ENCODE results near the gene RBBP9. TPM values are rescaled to one million over a fixed set of nuclear protein-coding genes. Genes with fewer than 3 reads are reported as not detected.
"Not testable (repeated sequence)": the region's sequence is repeated elsewhere in the genome, so short reads cannot be mapped to it uniquely, and the experiment has no call there.

Gene RBBP9
- 11.9 TPM for polyA plus RNA-seq

DNA sequence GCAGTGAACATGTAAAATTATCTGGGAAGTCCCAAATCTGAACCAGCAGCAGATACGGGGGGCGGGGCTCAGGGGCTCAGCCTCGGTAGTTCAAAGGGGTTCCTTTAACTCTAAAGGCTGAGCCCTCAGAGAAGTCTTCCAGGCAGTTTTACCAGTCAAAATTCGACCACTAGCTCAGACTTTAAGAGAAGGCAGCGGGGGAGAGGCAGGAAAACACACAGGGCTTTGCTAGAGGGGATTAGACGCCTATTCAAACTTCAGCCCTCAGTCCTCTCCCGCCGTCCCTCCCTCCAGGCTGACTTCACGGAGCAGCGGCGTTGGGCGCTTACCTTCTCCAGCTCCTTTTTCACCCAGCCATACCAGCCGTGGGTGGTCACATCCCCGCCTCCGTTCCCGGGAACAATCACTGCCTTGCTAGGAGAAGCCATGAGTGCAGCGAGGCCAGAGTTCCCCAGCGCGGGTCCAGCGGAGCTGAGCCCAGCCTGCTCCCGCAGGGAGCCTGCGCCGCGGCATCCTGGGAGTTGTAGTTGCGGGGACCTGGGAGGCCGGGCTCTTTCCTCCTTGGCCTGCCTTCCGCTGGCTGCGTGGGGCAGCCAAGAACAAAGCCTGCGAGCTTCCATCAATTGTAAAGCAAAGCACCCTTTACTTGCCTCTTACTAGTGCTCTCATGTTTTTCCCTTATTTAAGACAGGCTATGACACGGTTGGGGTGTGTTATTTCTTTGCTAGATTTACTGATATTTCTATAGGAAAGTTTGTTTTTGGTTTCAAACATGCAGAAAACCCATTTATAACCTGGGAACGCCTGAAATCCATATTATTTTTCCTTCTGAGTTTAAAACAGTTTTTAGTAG, at the start of gene RBBP9:
Gene RBBP9 (minus strand): TSS at position 486 of the 853 bp plus-strand sequence. CDS start 58 bp downstream, at position 428.
- peaks cover 10% of the 10 kb centered on the region for H3K36me3 Mint-ChIP-seq
- peak within 1 kb of the TSS; percentile 26 to 98 (median 90) for H3K27ac Mint-ChIP-seq
- no peaks in the 10 kb centered on the region for H3K27me3 Mint-ChIP-seq
- peak within 1 kb of the TSS; percentile 95 to 99 (median 97) for H3K4me3 Mint-ChIP-seq
- no peaks in the 10 kb centered on the region for H3K9me3 Mint-ChIP-seq
- H3K4me1 Mint-ChIP-seq, result peaks cover 11 to 20% (median 14%) of the 10 kb centered on the region in 3 donors

DNA sequence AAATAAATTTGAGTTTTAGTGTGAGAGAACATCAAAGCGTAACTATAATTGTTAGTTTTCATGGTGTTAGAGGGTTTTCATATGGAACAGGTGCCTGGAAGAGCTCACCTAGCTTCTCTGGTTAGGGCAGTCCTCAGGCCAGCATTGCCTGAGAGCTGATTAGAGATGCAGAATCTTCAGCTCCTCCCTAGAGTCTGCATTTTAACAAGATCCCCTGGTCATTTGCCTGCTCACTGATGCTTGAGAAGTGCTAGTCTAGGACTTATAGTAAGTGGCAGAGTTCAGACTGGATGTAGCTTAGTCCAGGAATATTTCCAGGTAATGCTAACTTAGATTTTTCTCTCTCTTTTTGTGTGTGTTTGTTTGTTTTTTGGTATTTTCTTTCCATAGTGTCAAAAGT, 48.5 kb upstream of the RBBP9 start:
- Mint-ChIP-seq H3K27ac (peak overlapping the region in 2 of 3 donors; percentile 53 to 88), H3K36me3 (peaks cover 2% of the 10 kb centered on the region), H3K27me3 (no peaks in the 10 kb centered on the region), H3K9me3 (no peaks in the 10 kb centered on the region), H3K4me3 (no peak overlapping the region), H3K4me1 (no peaks in the 10 kb centered on the region)

GRCh38 chr20:18543932-18544331, 46.9 kb upstream of the RBBP9 start:
- H3K4me3 Mint-ChIP-seq, result no peak overlapping the region
- peaks cover 7% of the 10 kb centered on the region for H3K36me3 Mint-ChIP-seq
- H3K27me3 Mint-ChIP-seq, result no peaks in the 10 kb centered on the region
- H3K9me3 Mint-ChIP-seq, result no peaks in the 10 kb centered on the region
- H3K27ac Mint-ChIP-seq, result peak overlapping the region in 1 of 3 donors; percentile 7
- H3K4me1 Mint-ChIP-seq, result peaks cover 0 to 3% (median 0%) of the 10 kb centered on the region in 3 donors

- Mint-ChIP-seq H3K4me3 (no peak overlapping the region), H3K27me3 (no peaks in the 10 kb centered on the region), H3K4me1 (peaks cover 0 to 3% (median 0%) of the 10 kb centered on the region in 3 donors), H3K27ac (peak overlapping the region in 1 of 3 donors; percentile 71), H3K9me3 (no peaks in the 10 kb centered on the region), H3K36me3 (peaks cover 5% of the 10 kb centered on the region)
Measured at GRCh38 chr20:18543216-18543615, 46.2 kb upstream of the RBBP9 start.

DNA sequence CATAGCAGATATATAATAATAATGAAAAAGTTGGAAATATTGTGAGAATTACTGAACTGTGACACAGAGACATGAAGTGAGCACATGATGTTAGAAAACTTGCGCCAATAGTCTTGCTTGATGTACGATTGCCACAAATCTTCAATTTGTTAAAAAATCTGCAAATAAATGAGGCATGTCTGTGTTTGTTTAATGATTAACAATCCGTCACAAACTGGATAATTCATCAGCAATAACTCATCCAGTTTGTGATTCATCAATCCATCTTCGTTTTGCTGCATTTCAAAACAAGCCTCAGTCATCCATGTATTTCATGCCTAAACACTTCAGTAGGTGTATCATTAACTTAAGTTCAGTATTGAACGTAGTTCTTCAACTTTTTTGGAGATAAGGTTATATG, 44.7 kb upstream of the RBBP9 start:
- no peaks in the 10 kb centered on the region for H3K27me3 Mint-ChIP-seq
- no peak overlapping the region for H3K4me3 Mint-ChIP-seq
- H3K4me1 Mint-ChIP-seq, result peaks cover 0 to 3% (median 0%) of the 10 kb centered on the region in 3 donors
- H3K27ac Mint-ChIP-seq, result no peak overlapping the region
- H3K36me3 Mint-ChIP-seq, result peaks cover 8% of the 10 kb centered on the region
- peaks cover 0 to 2% (median 0%) of the 10 kb centered on the region in 3 donors for H3K9me3 Mint-ChIP-seq

DNA sequence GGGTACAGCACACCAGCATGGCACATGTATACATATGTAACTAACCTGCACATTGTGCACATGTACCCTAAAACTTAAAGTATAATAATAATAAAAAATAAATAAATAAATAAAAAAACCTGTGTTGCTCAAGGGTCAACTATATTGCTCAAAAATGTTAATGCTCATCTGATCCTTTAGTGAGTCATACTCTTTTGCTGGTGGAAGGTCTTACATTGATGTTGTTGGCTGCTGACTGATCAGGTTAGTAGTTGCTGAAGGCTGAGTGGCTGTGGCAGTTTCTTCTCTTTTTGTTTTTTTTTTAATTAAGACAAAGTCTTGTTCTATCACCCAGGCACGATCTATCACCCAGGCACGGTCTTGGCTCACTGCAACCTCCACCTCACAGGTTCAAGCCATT, 40.6 kb upstream of the RBBP9 start:
- H3K9me3 Mint-ChIP-seq, result peaks cover 0 to 3% (median 0%) of the 10 kb centered on the region in 3 donors
- H3K27me3 Mint-ChIP-seq, result no peaks in the 10 kb centered on the region
- H3K4me1 Mint-ChIP-seq, result peaks cover 0 to 3% (median 0%) of the 10 kb centered on the region in 3 donors
- H3K27ac Mint-ChIP-seq, result peak overlapping the region in 1 of 3 donors; percentile 33
- no peak overlapping the region for H3K4me3 Mint-ChIP-seq
- H3K36me3 Mint-ChIP-seq, result peaks cover 15% of the 10 kb centered on the region

GRCh38 chr20:18533978-18534644, 37.1 kb upstream of the RBBP9 start:
- no peaks in the 10 kb centered on the region for H3K27me3 Mint-ChIP-seq
- H3K9me3 Mint-ChIP-seq, result peaks cover 0 to 3% (median 0%) of the 10 kb centered on the region in 3 donors
- H3K36me3 Mint-ChIP-seq, result peaks cover 12% of the 10 kb centered on the region
- H3K27ac Mint-ChIP-seq, result no peak overlapping the region
- H3K4me3 Mint-ChIP-seq, result no peak overlapping the region
- H3K4me1 Mint-ChIP-seq, result no peaks in the 10 kb centered on the region

GRCh38 chr20:18533491-18533890, 36.5 kb upstream of the RBBP9 start:
- Mint-ChIP-seq H3K4me3 (no peak overlapping the region), H3K27ac (no peak overlapping the region), H3K36me3 (peaks cover 15% of the 10 kb centered on the region), H3K27me3 (no peaks in the 10 kb centered on the region), H3K9me3 (peaks cover 0 to 3% (median 0%) of the 10 kb centered on the region in 3 donors), H3K4me1 (no peaks in the 10 kb centered on the region)

DNA sequence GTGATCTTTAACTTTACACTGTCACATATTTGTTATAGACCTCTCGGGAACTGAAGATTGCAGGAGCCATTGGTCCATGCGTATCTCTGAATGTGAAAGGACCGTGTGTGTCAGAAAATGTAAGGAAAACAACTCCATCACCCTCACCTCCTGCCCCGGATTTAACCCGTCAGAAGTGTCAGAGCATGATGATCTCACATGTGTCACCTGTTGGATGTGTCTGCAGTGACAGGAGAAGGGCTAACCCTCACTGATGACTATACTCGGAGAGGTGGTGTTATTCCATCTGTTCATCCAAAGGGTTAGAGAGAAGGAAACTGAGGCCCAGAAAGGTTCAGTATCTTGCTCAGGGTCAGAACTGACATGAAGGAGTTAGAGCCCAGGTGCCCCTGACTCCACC, 35.6 kb upstream of the RBBP9 start:
- no peak overlapping the region for H3K27ac Mint-ChIP-seq
- H3K4me1 Mint-ChIP-seq, result no peaks in the 10 kb centered on the region
- H3K9me3 Mint-ChIP-seq, result peaks cover 0 to 3% (median 0%) of the 10 kb centered on the region in 3 donors
- peaks cover 14% of the 10 kb centered on the region for H3K36me3 Mint-ChIP-seq
- H3K27me3 Mint-ChIP-seq, result no peaks in the 10 kb centered on the region
- no peak overlapping the region for H3K4me3 Mint-ChIP-seq

GRCh38 chr20:18529041-18529440, 32.0 kb upstream of the RBBP9 start:
- peaks cover 9% of the 10 kb centered on the region for H3K36me3 Mint-ChIP-seq
- no peaks in the 10 kb centered on the region for H3K27me3 Mint-ChIP-seq
- no peak overlapping the region for H3K4me3 Mint-ChIP-seq
- no peaks in the 10 kb centered on the region for H3K9me3 Mint-ChIP-seq
- H3K27ac Mint-ChIP-seq, result peak overlapping the region in 1 of 3 donors; percentile 77
- H3K4me1 Mint-ChIP-seq, result no peaks in the 10 kb centered on the region

DNA sequence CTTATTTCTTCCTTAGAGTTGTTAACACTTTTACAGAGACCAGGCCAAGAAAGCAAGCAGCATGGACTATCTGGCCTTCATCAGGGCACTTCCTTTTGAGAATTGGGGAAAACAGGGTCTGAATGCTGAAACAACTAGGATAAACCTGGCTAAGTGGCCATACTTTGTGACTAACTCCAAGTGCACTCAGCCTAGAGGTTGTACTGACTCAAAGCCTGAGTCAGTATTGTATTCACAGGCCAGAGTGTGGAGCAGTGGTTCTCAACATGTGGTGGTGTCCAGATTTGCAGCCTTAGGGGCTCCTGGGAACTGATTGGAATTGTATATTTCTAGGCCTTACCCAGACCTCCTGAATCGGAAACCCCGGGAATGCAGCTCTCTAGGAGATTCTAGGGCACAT, 30.8 kb upstream of the RBBP9 start:
- Mint-ChIP-seq H3K36me3 (peaks cover 9% of the 10 kb centered on the region), H3K27me3 (no peaks in the 10 kb centered on the region), H3K4me1 (no peaks in the 10 kb centered on the region), H3K27ac (no peak overlapping the region), H3K4me3 (no peak overlapping the region), H3K9me3 (no peaks in the 10 kb centered on the region)

DNA sequence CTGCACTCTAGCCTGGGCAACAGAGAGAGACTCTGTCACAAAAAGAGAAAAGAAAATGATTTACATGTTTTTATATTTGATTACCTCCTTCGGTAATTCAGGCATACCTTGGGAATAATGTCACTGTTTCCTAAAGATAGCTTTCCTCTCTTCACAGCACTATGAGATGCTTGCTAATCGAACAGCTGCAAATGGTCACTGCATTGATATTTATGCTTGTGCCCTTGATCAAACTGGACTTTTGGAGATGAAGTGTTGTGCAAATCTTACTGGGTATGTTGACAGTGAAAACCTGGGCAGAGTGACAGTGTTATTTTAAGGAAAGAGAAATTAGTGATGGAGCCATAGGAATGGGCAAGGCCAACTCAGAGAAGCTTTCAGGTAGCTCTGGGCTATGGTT, 30.3 kb upstream of the RBBP9 start:
- Mint-ChIP-seq H3K27ac (no peak overlapping the region), H3K27me3 (no peaks in the 10 kb centered on the region), H3K9me3 (no peaks in the 10 kb centered on the region), H3K36me3 (peaks cover 6% of the 10 kb centered on the region), H3K4me1 (no peaks in the 10 kb centered on the region), H3K4me3 (no peak overlapping the region)

DNA sequence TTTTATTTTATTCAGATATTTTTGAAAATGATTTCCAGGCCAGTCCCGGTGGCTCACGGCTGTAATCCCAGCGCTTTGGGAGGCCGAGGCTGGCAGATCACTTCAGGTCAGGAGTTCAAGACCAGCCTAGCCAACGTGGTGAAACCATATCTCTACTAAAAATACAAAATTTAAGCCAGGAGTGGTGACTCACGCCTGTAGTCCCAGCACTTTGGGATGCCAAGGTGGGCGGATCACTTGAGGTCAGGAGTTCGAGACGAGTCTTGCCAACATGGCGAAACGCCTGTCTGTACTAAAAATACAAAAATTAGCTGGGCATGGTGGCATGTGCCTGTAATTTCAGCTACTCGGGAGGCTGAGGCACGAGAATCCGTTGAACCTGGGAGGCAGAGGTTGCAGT, 29.7 kb upstream of the RBBP9 start:
- not testable (repeated sequence) for H3K27ac Mint-ChIP-seq, H3K4me3 Mint-ChIP-seq, H3K36me3 Mint-ChIP-seq, H3K9me3 Mint-ChIP-seq, H3K4me1 Mint-ChIP-seq, H3K27me3 Mint-ChIP-seq

DNA sequence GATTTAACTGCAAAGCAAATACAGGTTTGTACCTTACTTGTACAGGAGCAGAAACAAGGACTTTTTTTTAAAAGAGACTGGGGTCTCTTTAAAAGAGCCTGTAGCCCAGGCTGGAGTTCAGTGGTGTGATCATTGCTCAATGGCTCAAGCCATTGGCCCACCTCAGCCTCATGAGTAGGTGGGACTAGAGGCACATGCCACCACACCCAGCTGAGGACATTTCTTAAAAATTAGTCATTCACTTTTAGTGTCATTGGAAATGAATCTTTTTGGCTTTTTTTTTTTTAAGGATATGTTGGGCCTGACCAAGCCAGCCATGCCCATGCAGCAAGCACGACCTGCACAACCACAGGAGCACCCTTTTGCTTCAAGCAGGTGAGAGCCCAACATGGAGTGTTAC, 27.6 kb upstream of the RBBP9 start:
- no peaks in the 10 kb centered on the region for H3K27me3 Mint-ChIP-seq

GRCh38 chr20:18523066-18523465, 26.0 kb upstream of the RBBP9 start:
- Mint-ChIP-seq H3K4me3 (no peak overlapping the region), H3K27ac (no peak overlapping the region), H3K9me3 (no peaks in the 10 kb centered on the region), H3K27me3 (no peaks in the 10 kb centered on the region), H3K4me1 (no peaks in the 10 kb centered on the region), H3K36me3 (peaks cover 3% of the 10 kb centered on the region)

More for the DNA sequence above, 27.6 kb upstream of the RBBP9 start:
- Mint-ChIP-seq H3K4me1 (no peaks in the 10 kb centered on the region), H3K4me3 (no peak overlapping the region), H3K9me3 (no peaks in the 10 kb centered on the region), H3K27ac (no peak overlapping the region), H3K36me3 (peaks cover 6% of the 10 kb centered on the region)
